ENCODE results near the gene GCNT1. TPM values are rescaled to one million over a fixed set of nuclear protein-coding genes. Genes with fewer than 3 reads are reported as not detected.

The GCNT1 gene
- total and polyA plus RNA-seq, 2 donors (not counting 1 experiment from before 2014, with no cell fraction given), result 9.1 to 31.0 TPM

DNA sequence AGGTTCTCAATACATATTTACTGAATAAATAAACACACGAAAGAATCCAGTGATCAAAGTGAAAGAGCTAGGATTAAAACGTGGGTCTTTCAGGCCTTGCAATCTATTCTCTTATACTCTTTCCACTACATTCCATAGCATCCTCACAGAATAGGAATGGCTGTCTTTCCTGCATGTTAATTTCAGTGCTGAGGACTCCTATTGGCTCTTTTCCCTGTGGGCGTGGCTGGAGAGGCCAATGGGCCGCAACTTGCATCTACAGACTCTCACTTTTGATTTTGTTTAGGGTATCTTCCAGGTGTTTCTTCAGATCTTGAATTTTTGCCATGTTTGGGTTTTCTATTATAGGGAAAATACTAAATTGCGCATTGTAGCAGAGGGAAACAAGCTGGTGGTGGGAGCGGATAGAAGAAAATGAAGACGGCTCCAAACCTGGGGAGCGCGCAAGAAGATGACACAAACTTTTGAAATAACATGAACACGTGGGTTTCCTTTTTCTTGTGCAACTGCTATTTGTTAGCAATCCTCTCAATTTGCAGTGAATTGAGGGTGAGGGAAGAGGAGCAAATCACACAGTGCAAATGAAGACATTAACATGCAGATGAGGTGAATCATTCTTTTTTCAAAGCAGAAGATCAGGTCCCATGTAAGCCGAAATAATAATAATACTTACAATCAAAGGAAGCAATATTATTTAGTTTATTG, 93.9 kb downstream of the GCNT1 start:
- no peaks in the 10 kb centered on the region for H3K79me2 ChIP-seq (ENCODE audit: control insufficient read depth, insufficient read depth, low read length)
- no peak overlapping the region for H3K27ac ChIP-seq (ENCODE audit: low read length in 2 of 2)
- H3K4me3 Mint-ChIP-seq, result no peak overlapping the region
- no peak for ATAC-seq (ENCODE audit: low read depth)
- H3K27ac Mint-ChIP-seq, result no peak overlapping the region
- no peak for DNase-seq
- no peak overlapping the region for H3K4me2 ChIP-seq (replicated peaks; ENCODE audit: low read depth, low read length, poor library complexity, severe bottlenecking)
- 100% methylated on average over 7 of the region's 11 CpGs for WGBS (ENCODE audit: insufficient coverage)
- no peaks in the 10 kb centered on the region for H3K36me3 ChIP-seq (replicated peaks in 1 of 2; ENCODE audit: control extremely low read depth in 1 of 2, control insufficient read depth in 1 of 2, extremely low read depth in 1 of 2, insufficient read depth in 2 of 2, low read length in 1 of 2)
- H3K27me3 ChIP-seq (replicated peaks in 1 of 4; ENCODE audit: control extremely low read depth in 1 of 4, control insufficient read depth in 3 of 4, insufficient read depth in 4 of 4, low read length in 3 of 4), result no peaks in the 10 kb centered on the region
- H4K20me1 ChIP-seq (ENCODE audit: control insufficient read depth, insufficient read depth, low read length, poor library complexity, severe bottlenecking), result no peaks in the 10 kb centered on the region
- H2AFZ ChIP-seq (ENCODE audit: insufficient read depth, low read depth, low read length, poor library complexity, severe bottlenecking), result no peak overlapping the region
- ChIA-PET POLR2A (no interaction called here), CTCF (no interaction called here)
- TF ChIP-seq, protein P1, sequence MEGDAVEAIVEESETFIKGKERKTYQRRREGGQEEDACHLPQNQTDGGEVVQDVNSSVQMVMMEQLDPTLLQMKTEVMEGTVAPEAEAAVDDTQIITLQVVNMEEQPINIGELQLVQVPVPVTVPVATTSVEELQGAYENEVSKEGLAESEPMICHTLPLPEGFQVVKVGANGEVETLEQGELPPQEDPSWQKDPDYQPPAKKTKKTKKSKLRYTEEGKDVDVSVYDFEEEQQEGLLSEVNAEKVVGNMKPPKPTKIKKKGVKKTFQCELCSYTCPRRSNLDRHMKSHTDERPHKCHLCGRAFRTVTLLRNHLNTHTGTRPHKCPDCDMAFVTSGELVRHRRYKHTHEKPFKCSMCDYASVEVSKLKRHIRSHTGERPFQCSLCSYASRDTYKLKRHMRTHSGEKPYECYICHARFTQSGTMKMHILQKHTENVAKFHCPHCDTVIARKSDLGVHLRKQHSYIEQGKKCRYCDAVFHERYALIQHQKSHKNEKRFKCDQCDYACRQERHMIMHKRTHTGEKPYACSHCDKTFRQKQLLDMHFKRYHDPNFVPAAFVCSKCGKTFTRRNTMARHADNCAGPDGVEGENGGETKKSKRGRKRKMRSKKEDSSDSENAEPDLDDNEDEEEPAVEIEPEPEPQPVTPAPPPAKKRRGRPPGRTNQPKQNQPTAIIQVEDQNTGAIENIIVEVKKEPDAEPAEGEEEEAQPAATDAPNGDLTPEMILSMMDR (IDR thresholded peaks at IDR 0.05), result no peak
- no peak for TF ChIP-seq EZH2 (IDR thresholded peaks at IDR 0.05; ENCODE audit: borderline replicate concordance, insufficient read depth, low read depth, low read length, poor library complexity, severe bottlenecking)
- intact Hi-C loops (cut with micrococcal nuclease), result no loop called here
- H3K4me1 Mint-ChIP-seq, result peaks cover under 1% of the 10 kb centered on the region
- H3K9me3 ChIP-seq (ENCODE audit: control extremely low read depth in 1 of 3, control insufficient read depth in 2 of 3, insufficient read depth in 1 of 3, low read length in 2 of 3), result peaks cover 0 to 4% (median 0%) of the 10 kb centered on the region in 3 donors
- no peak overlapping the region for H3K4me3 ChIP-seq (ENCODE audit: control extremely low read depth in 1 of 5, extremely low read depth in 1 of 5, insufficient read depth in 1 of 5, low read depth in 2 of 5, low read length in 4 of 5)
- H3K27me3 Mint-ChIP-seq, result no peaks in the 10 kb centered on the region
- no peak overlapping the region for H3K9ac ChIP-seq (ENCODE audit: low read length)
- no peaks in the 10 kb centered on the region for H3K9me3 Mint-ChIP-seq (ENCODE audit: insufficient read depth)
- H3K4me1 ChIP-seq (ENCODE audit: control insufficient read depth in 2 of 2, insufficient read depth in 2 of 2, low read length in 2 of 2), result no peaks in the 10 kb centered on the region

DNA sequence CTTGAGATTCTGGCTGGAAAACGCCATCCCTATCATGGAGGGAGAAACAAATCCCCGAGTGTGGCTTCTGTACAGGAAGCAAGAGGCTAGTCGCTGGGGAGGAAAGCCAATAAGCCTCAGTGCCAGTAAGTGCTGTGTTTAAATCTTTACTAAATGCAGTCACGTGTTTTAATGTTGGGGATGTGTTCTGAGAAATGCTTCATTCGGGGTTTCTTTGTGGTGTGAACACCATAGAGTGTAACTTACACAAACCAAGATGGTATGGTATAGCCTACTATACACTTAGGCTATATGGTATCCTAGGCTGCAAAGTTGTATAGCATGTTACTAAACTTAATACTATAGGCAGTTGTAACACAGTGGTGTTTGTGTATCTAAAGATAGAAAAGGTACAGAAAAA, 94.7 kb downstream of the GCNT1 start:
- ChIA-PET CTCF (no interaction called here), POLR2A (no interaction called here)
- H3K27ac Mint-ChIP-seq, result no peak overlapping the region

More for the DNA sequence above, 94.7 kb downstream of the GCNT1 start:
- Histone ChIP-seq H3K4me2 (replicated peaks; ENCODE audit: low read depth, low read length, poor library complexity, severe bottlenecking) (no peak overlapping the region), H3K9ac (ENCODE audit: low read length) (no peak overlapping the region), H3K4me3 (ENCODE audit: control extremely low read depth in 1 of 5, extremely low read depth in 1 of 5, insufficient read depth in 1 of 5, low read depth in 2 of 5, low read length in 4 of 5) (no peak overlapping the region), H2AFZ (ENCODE audit: insufficient read depth, low read depth, low read length, poor library complexity, severe bottlenecking) (no peak overlapping the region), H3K36me3 (replicated peaks in 1 of 2; ENCODE audit: control extremely low read depth in 1 of 2, control insufficient read depth in 1 of 2, extremely low read depth in 1 of 2, insufficient read depth in 2 of 2, low read length in 1 of 2) (no peaks in the 10 kb centered on the region), H4K20me1 (ENCODE audit: control insufficient read depth, insufficient read depth, low read length, poor library complexity, severe bottlenecking) (no peaks in the 10 kb centered on the region), H3K9me3 (ENCODE audit: control extremely low read depth in 1 of 3, control insufficient read depth in 2 of 3, insufficient read depth in 1 of 3, low read length in 2 of 3) (peaks cover 0 to 5% (median 0%) of the 10 kb centered on the region in 3 donors), H3K27ac (ENCODE audit: low read length in 2 of 2) (no peak overlapping the region), H3K4me1 (ENCODE audit: control insufficient read depth in 2 of 2, insufficient read depth in 2 of 2, low read length in 2 of 2) (peaks cover 4 to 7% of the 10 kb centered on the region in 2 donors), H3K79me2 (ENCODE audit: control insufficient read depth, insufficient read depth, low read length) (no peaks in the 10 kb centered on the region), H3K27me3 (replicated peaks in 1 of 4; ENCODE audit: control extremely low read depth in 1 of 4, control insufficient read depth in 3 of 4, insufficient read depth in 4 of 4, low read length in 3 of 4) (no peaks in the 10 kb centered on the region)
- TF ChIP-seq EZH2 (IDR thresholded peaks at IDR 0.05; ENCODE audit: borderline replicate concordance, insufficient read depth, low read depth, low read length, poor library complexity, severe bottlenecking), result no peak
- TF ChIP-seq, protein P1 (IDR thresholded peaks at IDR 0.05), result no peak
- ATAC-seq (ENCODE audit: low read depth) (no peak), DNase-seq (no peak)
- peaks cover 8% of the 10 kb centered on the region for H3K4me1 Mint-ChIP-seq
- no peaks in the 10 kb centered on the region for H3K9me3 Mint-ChIP-seq (ENCODE audit: insufficient read depth)
- no peaks in the 10 kb centered on the region for H3K27me3 Mint-ChIP-seq
- intact Hi-C loops (cut with micrococcal nuclease), result no loop called here
- H3K4me3 Mint-ChIP-seq, result no peak overlapping the region
- 69% methylated on average over 3 of the region's 5 CpGs for WGBS (ENCODE audit: insufficient coverage)
